ENCODE data around the gene VSIR.

DNA sequence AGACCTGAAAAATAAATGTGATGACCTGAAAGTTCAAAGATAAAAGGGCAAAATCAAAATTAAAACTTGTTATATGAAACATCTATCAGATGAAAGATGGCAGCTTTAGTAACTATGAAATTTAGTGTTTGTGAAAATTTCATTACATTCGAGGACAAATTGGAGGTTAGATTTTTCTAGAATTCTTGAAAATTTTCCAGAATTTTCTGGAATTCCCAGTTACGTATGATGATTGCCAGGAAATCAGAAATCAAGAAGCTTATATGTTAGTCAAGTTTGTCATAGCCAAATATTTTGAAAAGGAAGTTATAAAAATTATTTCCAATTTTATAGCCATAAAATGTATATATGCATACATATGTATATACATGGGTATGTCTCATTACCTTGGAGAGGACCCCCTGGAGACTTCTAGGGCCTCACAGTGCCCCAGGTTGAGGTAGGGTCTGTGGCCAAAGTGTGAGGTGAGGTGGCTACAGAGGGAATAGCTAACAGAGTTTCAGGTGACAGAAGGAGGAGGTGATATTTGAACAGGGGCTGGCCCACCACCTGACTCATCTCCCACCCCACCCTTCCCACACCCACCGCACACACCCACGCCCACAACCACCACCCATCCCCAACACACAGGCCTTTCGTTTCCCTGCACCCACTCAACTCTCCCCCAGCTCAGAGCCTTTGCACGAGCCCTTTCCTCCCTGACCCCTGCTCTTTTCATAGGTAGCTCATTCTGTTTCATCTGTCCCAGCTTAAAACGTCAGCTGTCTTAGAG, 75.2 kb downstream of the VSIR start:
- TF ChIP-seq EZH2phosphoT487 (IDR thresholded peaks at IDR 0.05; ENCODE audit: insufficient read depth, low read depth) (no peak), EZH2 (IDR thresholded peaks at IDR 0.05; ENCODE audit: insufficient read depth, poor library complexity, severe bottlenecking) (no peak)

All from GM23248 (cell line).